Posterior cingulate gyrus (tissue), 11 donors: ENCODE data around the gene S100A14.

Source experiments
- DNase-seq, 10 donors: peaks; one replicate each; pipeline versions ENCODE4 v3.0.0 to v3.0.0-alpha.2; 2020 to 2021; ENCODE audit warnings: mixed read lengths in 3 of 10
- intact Hi-C: fragments of 100-400 bp; cut with DNase I; formaldehyde crosslinking; loops from one replicate; pipeline ENCODE4 v1.15.1; 2023

Gene S100A14

GRCh38 chr1:153616144-153616916, at the start of gene S100A14:
Gene S100A14 (minus strand): TSS chr1:153616325. CDS start chr1:153615858, 467 bp downstream.
- peak in 2 of 10 donors; percentile 27 to 48 for DNase-seq

GRCh38 chr1:153663211-153663610, 47.1 kb upstream of the S100A14 start:
- DNase-seq = peak in 2 of 10 donors; percentile 5 to 7
- intact Hi-C loops = no loop called here

More at GRCh38 chr1:153616144-153616916, at the start of gene S100A14:
- intact Hi-C loops = no loop called here

- DNase-seq = no peak
- intact Hi-C loops = no loop called here
Measured at GRCh38 chr1:153662269-153662668, 46.1 kb upstream of the S100A14 start.

GRCh38 chr1:153661111-153661708, 45.1 kb upstream of the S100A14 start:
- intact Hi-C loops = no loop called here

GRCh38 chr1:153659656-153660055, 43.5 kb upstream of the S100A14 start:
- intact Hi-C loops = loop anchor here (2.0 to 10.0 kb wide), 2 partner anchors 87 to 145 kb away; no protein-coding TSS in a partner anchor
- DNase-seq = no peak

More at GRCh38 chr1:153661111-153661708, 45.1 kb upstream of the S100A14 start:
- no peak for DNase-seq

- intact Hi-C loops = loop anchor here (2.0 to 10.0 kb wide), 2 partner anchors 86 to 144 kb away; no protein-coding TSS in a partner anchor
- no peak for DNase-seq
Measured at GRCh38 chr1:153659175-153659534, 43.0 kb upstream of the S100A14 start.

GRCh38 chr1:153658400-153659174, 42.5 kb upstream of the S100A14 start, which contains the start of gene SNAPIN:
Gene SNAPIN (plus strand): TSS chr1:153658703. CDS start chr1:153658744, 41 bp downstream.
- DNase-seq = peak; percentile 84 to 99 (median 90)
- intact Hi-C loops = loop anchor here (2.0 to 10.0 kb wide), 2 partner anchors 86 to 144 kb away; no protein-coding TSS in a partner anchor

- intact Hi-C loops = loop anchor here (10.0 kb wide), 1 partner anchor 141 kb away; no protein-coding TSS in a partner anchor
- no peak for DNase-seq
Measured at GRCh38 chr1:153655333-153655732, 39.2 kb upstream of the S100A14 start.

GRCh38 chr1:153652805-153653500, 36.8 kb upstream of the S100A14 start:
- DNase-seq = no peak
- intact Hi-C loops = loop anchor here (10.0 kb wide), 1 partner anchor 138 kb away; no protein-coding TSS in a partner anchor

- intact Hi-C loops = loop anchor here (10.0 kb wide), 1 partner anchor 137 kb away; no protein-coding TSS in a partner anchor
- no peak for DNase-seq
Measured at GRCh38 chr1:153651771-153652170, 35.6 kb upstream of the S100A14 start.

- DNase-seq = peak; percentile 67 to 97 (median 80)
- intact Hi-C loops = loop anchor here (10.0 kb wide), 1 partner anchor 135 kb away; no protein-coding TSS in a partner anchor
Measured at GRCh38 chr1:153649863-153650235, 33.7 kb upstream of the S100A14 start.

- intact Hi-C loops = no loop called here
- no peak for DNase-seq
Measured at GRCh38 chr1:153649137-153649862, 33.2 kb upstream of the S100A14 start.

- DNase-seq = no peak
- intact Hi-C loops = no loop called here
Measured at GRCh38 chr1:153648000-153648643, 32.0 kb upstream of the S100A14 start.

- no peak for DNase-seq
- intact Hi-C loops = no loop called here
Measured at GRCh38 chr1:153647346-153647714, 31.2 kb upstream of the S100A14 start.

GRCh38 chr1:153646672-153647345, 30.7 kb upstream of the S100A14 start:
- intact Hi-C loops = no loop called here
- no peak for DNase-seq

GRCh38 chr1:153643816-153644215, 27.7 kb upstream of the S100A14 start:
- no peak for DNase-seq
- intact Hi-C loops = no loop called here

GRCh38 chr1:153643100-153643499, 27.0 kb upstream of the S100A14 start:
- intact Hi-C loops = no loop called here
- DNase-seq = no peak

GRCh38 chr1:153642161-153642560, 26.0 kb upstream of the S100A14 start:
- intact Hi-C loops = no loop called here
- no peak for DNase-seq
